PC-3 (cell line): ENCODE measurements around the gene HOXC9. TPM values are rescaled to one million over a fixed set of nuclear protein-coding genes. Genes with fewer than 3 reads are reported as not detected.

Experiments used
- ATAC-seq: fragments of 200-7000 bp; cut with Tn5 transposase; 2 replicates; pipeline ENCODE4 v1.9.1; 2020; ENCODE audit warnings: mild to moderate bottlenecking, moderate library complexity
- BruUV-seq: library from RNA; stranded (reverse); fragments of 400-500 nt; replicated peaks from 2 replicates; lab custom pipeline; 2021; lab: Mats Ljungman, UMichigan
- CTCF ChIA-PET: fragments of 300-600 bp; sonication (Branson Sonifier 250); formaldehyde crosslinking; loops from one replicate; lab custom pipeline; 2022; ENCODE audit warnings: antibody characterized with exemption; lab: Charles Lee
- POLR2A ChIA-PET: fragments of 300-600 bp; sonication (Branson Sonifier 250); formaldehyde crosslinking; loops from one replicate; lab custom pipeline; 2022; ENCODE audit warnings: antibody characterized with exemption; ENCODE audit not compliant: unreplicated experiment; lab: Charles Lee
- DNase-seq: peaks from one replicate; pipeline ENCODE4 v3.0.0-alpha.2; 2015
- H2AFZ ChIP-seq: fragments of 300-600 bp; sonication (generic); 2 replicates; pipeline ENCODE4 v1.6.0; 2016; ENCODE audit warnings: antibody characterized with exemption, low read length
- H3F3A ChIP-seq: fragments of 300-600 bp; sonication (generic); one replicate; pipeline ENCODE4 v1.6.0; 2017; ENCODE audit warnings: antibody characterized with exemption, low read length, control low read depth, mild to moderate bottlenecking; ENCODE audit not compliant: unreplicated experiment
- H3K27ac ChIP-seq: fragments of 300-600 bp; sonication (generic); 2 replicates; pipeline ENCODE4 v1.5.1; 2016; ENCODE audit warnings: mild to moderate bottlenecking, low read length
- H3K27me3 ChIP-seq: fragments of 300-600 bp; sonication (generic); 2 replicates; pipeline ENCODE4 v1.6.1; 2016; ENCODE audit warnings: low read length, mixed read lengths
- H3K36me3 ChIP-seq: fragments of 300-600 bp; sonication (generic); 2 replicates; pipeline ENCODE4 v1.6.1; 2016; ENCODE audit warnings: low read depth, mixed run types, low read length, mixed read lengths
- H3K4me1 ChIP-seq: fragments of 300-600 bp; sonication (generic); 2 replicates; pipeline ENCODE4 v1.5.1; 2016; ENCODE audit warnings: low read length; ENCODE audit not compliant: insufficient read depth
- H3K4me2 ChIP-seq: fragments of 300-600 bp; sonication (generic); 2 replicates; pipeline ENCODE4 v1.6.0; 2016; ENCODE audit warnings: low read length
- H3K4me3 ChIP-seq: fragments of 300-600 bp; sonication (generic); 2 replicates; pipeline ENCODE4 v1.5.1; 2016; ENCODE audit warnings: mild to moderate bottlenecking, low read length, mixed read lengths
- H3K79me2 ChIP-seq: fragments of 300-600 bp; sonication (generic); 2 replicates; pipeline ENCODE4 v1.6.1; 2017; ENCODE audit warnings: low read length, mixed read lengths
- H3K9ac ChIP-seq: fragments of 300-600 bp; sonication (generic); 2 replicates; pipeline ENCODE4 v1.6.0; 2016; ENCODE audit warnings: mild to moderate bottlenecking, low read length
- H3K9me2 ChIP-seq: fragments of 300-600 bp; sonication (generic); replicated peaks from 2 replicates; pipeline ENCODE4 v1.6.1; 2016; ENCODE audit warnings: mixed run types, low read length, mixed read lengths
- H3K9me3 ChIP-seq: fragments of 300-600 bp; sonication (generic); 2 replicates; pipeline ENCODE4 v1.6.1; 2016; ENCODE audit warnings: low read length, mixed read lengths
- H4K20me1 ChIP-seq: fragments of 300-600 bp; sonication (generic); 2 replicates; pipeline ENCODE4 v1.6.1; 2016; ENCODE audit warnings: low read length, mixed read lengths
- CTCF ChIP-seq: fragments of 300-600 bp; sonication (generic); conservative IDR thresholded peaks from 2 replicates; pipeline ENCODE4 v1.5.1; 2017; ENCODE audit warnings: antibody characterized with exemption, low read depth, mild to moderate bottlenecking, low read length
- EZH2 ChIP-seq: fragments of 300-600 bp; sonication (generic); IDR thresholded peaks from one replicate; pipeline ENCODE4 v1.6.1; 2017; ENCODE audit warnings: antibody characterized with exemption, mild to moderate bottlenecking, low read length; ENCODE audit not compliant: unreplicated experiment
- EZH2phosphoT487 ChIP-seq: fragments of 300-600 bp; sonication (generic); IDR thresholded peaks from 2 replicates; pipeline ENCODE4 v1.6.1; 2018; ENCODE audit warnings: mild to moderate bottlenecking, antibody characterized with exemption, low read length, borderline replicate concordance
- intact Hi-C: fragments of 100-400 bp; cut with micrococcal nuclease; formaldehyde crosslinking; loops from 2 replicates; pipeline ENCODE4 v1.9.0; 2023
- total RNA-seq: library from RNA; depleted of rRNA; stranded (reverse); fragments of >200 nt; gene quantifications from 2 replicates; pipeline ENCODE4 v1.2.3, GENCODE V29; 2014

Gene HOXC9
- total RNA-seq, 1 experiment from 2014 or later, result 1.5 TPM

- ATAC-seq, result no peak
- POLR2A ChIA-PET, result no interaction called here
Observed at GRCh38 chr12:54035568-54036264, 35.8 kb downstream of the HOXC9 start.

GRCh38 chr12:54036620-54037359 lies 36.8 kb downstream of the HOXC9 start:
- ATAC-seq (peak; percentile 80), DNase-seq (peak; percentile 83)
- Histone ChIP-seq H3K79me2 (no peaks in the 10 kb centered on the region), H3K27ac (no peak overlapping the region), H4K20me1 (no peaks in the 10 kb centered on the region), H3K36me3 (no peaks in the 10 kb centered on the region), H3K27me3 (no peaks in the 10 kb centered on the region), H3K4me2 (no peak overlapping the region), H3K9me3 (no peaks in the 10 kb centered on the region), H3F3A (no peaks in the 10 kb centered on the region), H3K9ac (no peak overlapping the region), H3K4me1 (peaks cover 11% of the 10 kb centered on the region), H3K9me2 (no peaks in the 10 kb centered on the region), H3K4me3 (no peak overlapping the region), H2AFZ (no peak overlapping the region)
- intact Hi-C loops, result no loop called here
- ChIA-PET CTCF (interaction anchor here (0.5 kb wide), 1 partner anchor 288 kb away, joined by 3 read pairs; the partner anchor contains the start of gene COPZ1), POLR2A (no interaction called here)
- BruUV-seq, result no TSS peak
- TF ChIP-seq EZH2phosphoT487 (no peak), CTCF (no peak; the same call in 1 of the 2 replicates), EZH2 (no peak)

More at GRCh38 chr12:54035568-54036264, 35.8 kb downstream of the HOXC9 start:
- Histone ChIP-seq H3K9ac (no peak overlapping the region), H3K27me3 (no peaks in the 10 kb centered on the region), H3K4me2 (no peak overlapping the region), H2AFZ (no peak overlapping the region), H3K4me1 (peaks cover 11% of the 10 kb centered on the region), H3K27ac (no peak overlapping the region), H4K20me1 (no peaks in the 10 kb centered on the region), H3K4me3 (no peak overlapping the region), H3K79me2 (no peaks in the 10 kb centered on the region), H3K36me3 (no peaks in the 10 kb centered on the region), H3K9me2 (no peaks in the 10 kb centered on the region), H3F3A (no peaks in the 10 kb centered on the region), H3K9me3 (no peaks in the 10 kb centered on the region)
- intact Hi-C loops, result no loop called here
- no TSS peak for BruUV-seq
- no peak for DNase-seq
- TF ChIP-seq EZH2, result no peak
- no peak for TF ChIP-seq CTCF
- TF ChIP-seq EZH2phosphoT487, result no peak
- CTCF ChIA-PET, result no interaction called here
